IMR-90 (cell line): ENCODE measurements around the gene TIGD7. TPM values are rescaled to one million over a fixed set of nuclear protein-coding genes. Genes with fewer than 3 reads are reported as not detected.

Source experiments
- ATAC-seq: fragments of 200-7000 bp; cut with Tn5 transposase; 2 replicates; pipeline ENCODE4 v1.9.1; 2020; ENCODE audit warnings: low read depth, mild to moderate bottlenecking, moderate library complexity
- BruUV-seq: library from RNA; stranded (reverse); fragments of 400-500 nt; replicated peaks from 2 replicates; lab custom pipeline; 2021; lab: Mats Ljungman, UMichigan
- CTCF ChIA-PET: fragments of 300-600 bp; formaldehyde crosslinking; extraction: SDS; loops from one replicate; lab custom pipeline; 2021; ENCODE audit warnings: antibody characterized with exemption; lab: Yijun Ruan, JAX
- POLR2A ChIA-PET: fragments of 300-600 bp; sonication (Branson Sonifier 250); formaldehyde crosslinking; loops from one replicate; lab custom pipeline; 2022; ENCODE audit warnings: antibody characterized with exemption; ENCODE audit not compliant: unreplicated experiment; lab: Charles Lee
- DNase-seq: peaks from one replicate; pipeline ENCODE4 v3.0.0; 2013
- H2AFZ ChIP-seq: replicated peaks from 2 replicates; pipeline ENCODE3; 2013; ENCODE audit warnings: low read length, mild to moderate bottlenecking; ENCODE audit not compliant: poor library complexity
- H2AK5ac ChIP-seq: 2 replicates; pipeline ENCODE4 v1.6.1; 2013; ENCODE audit warnings: low read depth, low read length, inconsistent platforms
- H2AK9ac ChIP-seq: replicated peaks from 2 replicates; pipeline ENCODE3; 2013; ENCODE audit warnings: mild to moderate bottlenecking, low read depth, low read length, moderate library complexity; ENCODE audit not compliant: poor library complexity
- H2BK120ac ChIP-seq: 2 replicates; pipeline ENCODE4 v1.6.1; 2013; ENCODE audit warnings: low read depth, low read length, inconsistent platforms
- H2BK15ac ChIP-seq: 3 replicates; pipeline ENCODE4 v1.6.1; 2013; ENCODE audit warnings: low read depth, low read length, inconsistent platforms
- H2BK20ac ChIP-seq: 2 replicates; pipeline ENCODE4 v1.6.1; 2013; ENCODE audit warnings: low read depth, mild to moderate bottlenecking, inconsistent platforms, low read length, moderate library complexity
- H2BK5ac ChIP-seq: 2 replicates; pipeline ENCODE4 v1.6.1; 2013; ENCODE audit warnings: mild to moderate bottlenecking, low read depth, low read length, inconsistent platforms; ENCODE audit not compliant: poor library complexity, severe bottlenecking
- H3K14ac ChIP-seq: replicated peaks from 2 replicates; pipeline ENCODE4 v1.6.1; 2013; ENCODE audit warnings: low read depth, low read length, inconsistent platforms
- H3K18ac ChIP-seq: 2 replicates; pipeline ENCODE4 v1.6.1; 2013; ENCODE audit warnings: low read depth, low read length, control low read depth
- H3K23ac ChIP-seq: 2 replicates; pipeline ENCODE4 v1.6.1; 2013; ENCODE audit warnings: low read depth, low read length, inconsistent platforms
- H3K27ac ChIP-seq: 2 replicates; pipeline ENCODE4 v1.5.1; 2013; ENCODE audit warnings: mild to moderate bottlenecking, control low read depth, low read length; ENCODE audit not compliant: insufficient read depth
- H3K27me3 ChIP-seq: 2 replicates; pipeline ENCODE4 v1.6.1; 2013; ENCODE audit warnings: low read length; ENCODE audit not compliant: control insufficient read depth, insufficient read depth
- H3K36me3 ChIP-seq: 2 replicates; pipeline ENCODE4 v1.6.1; 2013; ENCODE audit warnings: low read length, mixed read lengths; ENCODE audit not compliant: control insufficient read depth, insufficient read depth
- H3K4ac ChIP-seq: 2 replicates; pipeline ENCODE4 v1.6.1; 2013; ENCODE audit warnings: low read depth, low read length, inconsistent platforms
- H3K4me1 ChIP-seq: 2 replicates; pipeline ENCODE4 v1.6.1; 2013; ENCODE audit warnings: low read length, mixed read lengths; ENCODE audit not compliant: control insufficient read depth, insufficient read depth
- H3K4me2 ChIP-seq: 2 replicates; pipeline ENCODE4 v1.6.1; 2013; ENCODE audit warnings: low read depth, mild to moderate bottlenecking, control low read depth, low read length, moderate library complexity
- H3K4me3 ChIP-seq: 2 replicates; pipeline ENCODE4 v1.5.1; 2013; ENCODE audit warnings: low read depth, mild to moderate bottlenecking, control low read depth, low read length, moderate library complexity; ENCODE audit not compliant: insufficient read depth
- H3K56ac ChIP-seq: 2 replicates; pipeline ENCODE4 v1.6.1; 2013; ENCODE audit warnings: low read length, inconsistent platforms; ENCODE audit not compliant: insufficient read depth; ENCODE audit errors: extremely low read depth
- H3K79me1 ChIP-seq, 2 experiments: 2 replicates each; pipeline ENCODE4 v1.6.1; 2013; ENCODE audit warnings: low read length in 2 of 2, inconsistent platforms in 1 of 2, low read depth in 1 of 2
- H3K9ac ChIP-seq: 2 replicates; pipeline ENCODE4 v1.6.1; 2013; ENCODE audit warnings: low read depth, low read length, control low read depth
- H3K9me1 ChIP-seq: 2 replicates; pipeline ENCODE4 v1.6.1; 2013; ENCODE audit warnings: low read length, inconsistent platforms; ENCODE audit not compliant: insufficient read depth
- H3K9me3 ChIP-seq: 2 replicates; pipeline ENCODE4 v1.6.1; 2013; ENCODE audit warnings: low read length; ENCODE audit not compliant: control insufficient read depth, insufficient read depth
- H4K20me1 ChIP-seq: 2 replicates; pipeline ENCODE4 v1.6.1; 2013; ENCODE audit warnings: low read length, inconsistent platforms; ENCODE audit not compliant: insufficient read depth
- H4K5ac ChIP-seq: 2 replicates; pipeline ENCODE4 v1.6.1; 2013; ENCODE audit warnings: mild to moderate bottlenecking, low read depth, low read length, control low read depth
- H4K8ac ChIP-seq, 2 experiments: 2 replicates each; pipeline ENCODE4 v1.6.1; 2013; ENCODE audit warnings: low read depth in 2 of 2, low read length in 2 of 2, control low read depth in 1 of 2, inconsistent platforms in 1 of 2
- H4K91ac ChIP-seq: 2 replicates; pipeline ENCODE4 v1.6.1; 2013; ENCODE audit warnings: low read depth, low read length, inconsistent platforms; ENCODE audit not compliant: insufficient read depth
- BHLHE40 ChIP-seq: fragments of 150-350 bp; IDR thresholded peaks from 2 replicates; pipeline ENCODE4 v1.6.1; 2016; ENCODE audit warnings: mild to moderate bottlenecking, low read depth, low read length
- MAFK ChIP-seq: IDR thresholded peaks from 2 replicates; pipeline ENCODE4 v1.6.1; 2012; ENCODE audit warnings: low read depth, low read length, improper control_type of control experiment
- RCOR1 ChIP-seq: IDR thresholded peaks from 2 replicates; pipeline ENCODE4 v1.6.1; 2012; ENCODE audit warnings: mild to moderate bottlenecking, low read length, improper control_type of control experiment; ENCODE audit not compliant: insufficient replicate concordance
- WGBS, 2 experiments: methylation state at CpG; one replicate each; pipeline versions ENCODE4 v1.1.5 to v1.1.7; 2013; ENCODE audit warnings: missing lambda C conversion rate in 2 of 2; ENCODE audit not compliant: insufficient read length in 1 of 2; ENCODE audit errors: extremely low coverage in 2 of 2; 5-methylcytosine and 5-hydroxymethylcytosine counted together
- dilution Hi-C: fragments of 300-500 bp; cut with HindIII; formaldehyde crosslinking; loops from one replicate; pipeline ENCODE4 v1.14.3; 2018; ENCODE audit warnings: low sequenced_read_pairs; ENCODE audit not compliant: unreplicated experiment
- in situ Hi-C: fragments of 300-500 bp; cut with MboI; formaldehyde crosslinking; loops from 3 replicates; pipeline ENCODE4 v1.14.3; 2019; ENCODE audit warnings: low sequenced_read_pairs, inconsistent platforms, mixed read lengths
- intact Hi-C: fragments of 100-400 bp; cut with micrococcal nuclease; formaldehyde crosslinking; loops from 2 replicates; pipeline ENCODE4 v1.10.0; 2022
- polyA plus RNA-seq, 3 experiments: library from polyadenylated mRNA; depleted of rRNA; stranded (reverse); fragments of >200 nt; gene quantifications; 2 replicates each; pipeline ENCODE4 v1.2.3, GENCODE V29; 2012; ENCODE audit warnings: low replicate concordance in 1 of 3
- total RNA-seq: library from RNA; depleted of rRNA; stranded (reverse); fragments of >200 nt; gene quantifications from 2 replicates; pipeline ENCODE4 v1.2.3, GENCODE V29; 2012

TIGD7 gene
- total and polyA plus RNA-seq, 2 of the 4 experiments (the other 2 are of a cell fraction) = 2.5 to 2.7 TPM

DNA sequence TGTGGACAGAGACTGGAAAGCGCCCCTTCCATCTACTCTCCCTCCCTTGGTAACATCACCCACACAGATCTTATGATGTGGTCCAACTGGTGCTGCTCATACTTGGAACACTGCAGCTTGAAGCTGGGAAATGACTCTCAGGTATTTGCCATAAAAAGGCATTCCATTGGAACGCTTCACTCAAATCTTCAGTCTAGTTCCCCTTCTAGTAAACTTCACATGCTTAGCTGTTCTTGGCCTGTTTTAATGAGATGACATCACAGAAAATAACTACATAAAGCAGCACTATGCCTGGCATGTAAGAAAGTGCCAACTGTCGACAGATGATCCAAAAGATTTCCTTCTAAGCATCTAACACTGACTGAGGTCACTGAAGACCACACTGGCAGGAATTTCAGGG lies 12.6 kb downstream of the TIGD7 start:
- H3K14ac ChIP-seq = no peak overlapping the region
- H2AFZ ChIP-seq = no peak overlapping the region
- H3K9me3 ChIP-seq = peaks cover 70% of the 10 kb centered on the region
- H3K56ac ChIP-seq = no peak overlapping the region
- H3K27me3 ChIP-seq = no peaks in the 10 kb centered on the region
- no peak overlapping the region for H2BK15ac ChIP-seq
- DNase-seq (peak; percentile 77), ATAC-seq (peak; percentile 70)
- H3K4me3 ChIP-seq = no peak overlapping the region
- H3K4ac ChIP-seq = no peak overlapping the region
- no peak overlapping the region for H3K9ac ChIP-seq
- peaks cover 10% of the 10 kb centered on the region; the same call in 1 of the 2 replicates for H4K20me1 ChIP-seq
- H4K8ac ChIP-seq = no peak overlapping the region
- H4K5ac ChIP-seq = no peak overlapping the region
- WGBS, 2 experiments = no CpG with 5 or more reads among the region's 3 CpGs
- peak overlapping the region; percentile 61 for H2BK5ac ChIP-seq
- CTCF ChIA-PET = no interaction called here
- H2BK20ac ChIP-seq = no peak overlapping the region
- no peaks in the 10 kb centered on the region for H3K9me1 ChIP-seq
- no TSS peak for BruUV-seq
- no peak overlapping the region for H3K23ac ChIP-seq
- no peak overlapping the region for H2AK9ac ChIP-seq
- in situ Hi-C loops (no loop called here), dilution Hi-C loops (no loop called here), intact Hi-C loops (no loop called here)
- H3K36me3 ChIP-seq = peaks cover 54% of the 10 kb centered on the region
- H2BK120ac ChIP-seq = no peak overlapping the region
- no peak overlapping the region for H2AK5ac ChIP-seq
- H4K91ac ChIP-seq = no peak overlapping the region
- no peak overlapping the region for H3K4me2 ChIP-seq
- TF ChIP-seq RCOR1 = no peak
- no peak for TF ChIP-seq BHLHE40
- TF ChIP-seq MAFK = no peak
- POLR2A ChIA-PET = interaction anchor here (0.6 kb wide), 1 partner anchor 1950 kb away, joined by 3 read pairs; no protein-coding TSS in a partner anchor
- no peaks in the 10 kb centered on the region for H3K4me1 ChIP-seq
- peak overlapping the region; percentile 7; the same call in 1 of the 2 replicates for H3K27ac ChIP-seq
- H3K18ac ChIP-seq = no peak overlapping the region
- peaks cover 46 to 62% of the 10 kb centered on the region in 2 experiments for H3K79me1 ChIP-seq
